Activated CD4-positive, alpha-beta T cell treated with anti-CD3 and anti-CD28 coated beads, Interleukin-10, Interleukin-2, amounts not matched to agents 100 ng/mL and 50 ng/mL, durations not matched to agents 16 hours and 8 hours (primary cell): ENCODE measurements around the gene HOXD11.
A peak's percentile ranks its signal among the peaks of the same experiment; 100 is the strongest.

Experiments used
- DNase-seq: peaks from one replicate; pipeline ENCODE4 v3.0.0-alpha.2; 2020

The HOXD11 gene

DNA sequence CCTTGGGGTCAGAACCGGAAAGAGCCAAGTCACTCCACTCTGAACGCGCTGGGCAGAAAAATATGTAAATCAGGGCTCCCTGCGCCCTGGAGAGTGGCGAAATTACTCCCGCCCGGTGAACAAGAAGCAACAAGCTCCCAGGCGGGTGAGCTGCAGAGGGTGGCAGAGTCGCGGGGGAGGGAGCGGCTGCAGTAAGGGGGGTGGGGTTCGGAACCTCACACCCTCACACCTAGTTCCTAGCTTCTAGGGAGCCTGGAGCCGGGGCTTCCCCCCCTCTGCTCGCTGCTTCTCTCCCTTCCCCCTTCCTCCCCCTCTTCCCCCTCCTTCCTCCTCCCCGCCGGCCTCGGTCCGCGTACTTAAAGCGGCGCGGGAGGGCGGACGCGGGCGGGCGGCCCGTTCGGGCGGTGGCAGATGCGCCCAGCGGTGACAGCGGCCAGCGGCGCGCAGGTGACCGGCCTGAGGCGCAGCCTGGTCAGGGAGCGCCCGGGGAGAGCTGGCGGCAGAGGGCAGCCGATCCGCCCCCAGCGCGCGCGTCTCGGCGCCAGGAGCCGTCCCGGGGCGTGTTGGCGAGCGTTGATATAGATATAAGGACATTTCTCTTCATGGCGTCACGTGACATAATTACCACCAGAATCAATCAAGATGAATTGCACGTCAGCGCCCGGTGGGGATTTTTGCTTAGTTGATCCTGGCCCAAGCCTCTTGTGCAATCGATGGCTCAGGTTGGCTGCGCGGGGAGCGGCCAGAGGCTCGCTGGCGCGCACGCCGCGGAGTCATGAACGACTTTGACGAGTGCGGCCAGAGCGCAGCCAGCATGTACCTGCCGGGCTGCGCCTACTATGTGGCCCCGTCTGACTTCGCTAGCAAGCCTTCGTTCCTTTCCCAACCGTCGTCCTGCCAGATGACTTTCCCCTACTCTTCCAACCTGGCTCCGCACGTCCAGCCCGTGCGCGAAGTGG is at the start of gene HOXD11:
HOXD11 (plus strand) TSS at position 700 of the 959 bp plus-strand sequence; CDS start at position 776, 76 bp downstream.
- no peak for DNase-seq

DNA sequence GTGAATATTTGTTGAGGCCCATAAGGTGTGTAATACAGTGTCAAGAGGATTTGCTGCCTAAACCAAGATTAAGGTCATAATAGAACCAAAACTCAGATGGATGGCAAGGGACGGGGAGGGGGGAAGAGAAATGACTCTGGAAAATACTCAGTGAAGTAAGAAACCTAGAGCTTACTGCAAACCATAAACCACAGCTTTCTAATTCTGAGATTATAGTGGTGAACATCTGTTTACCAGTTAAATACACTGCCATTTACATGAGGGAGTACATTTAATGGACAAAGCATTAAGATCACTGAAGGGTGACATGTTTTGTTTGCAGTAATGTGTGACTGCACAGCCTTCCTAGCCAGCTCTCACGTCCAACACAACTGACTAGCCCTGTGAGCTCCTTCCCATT is 43.1 kb upstream of the HOXD11 start:
- peak; percentile 72 for DNase-seq

DNA sequence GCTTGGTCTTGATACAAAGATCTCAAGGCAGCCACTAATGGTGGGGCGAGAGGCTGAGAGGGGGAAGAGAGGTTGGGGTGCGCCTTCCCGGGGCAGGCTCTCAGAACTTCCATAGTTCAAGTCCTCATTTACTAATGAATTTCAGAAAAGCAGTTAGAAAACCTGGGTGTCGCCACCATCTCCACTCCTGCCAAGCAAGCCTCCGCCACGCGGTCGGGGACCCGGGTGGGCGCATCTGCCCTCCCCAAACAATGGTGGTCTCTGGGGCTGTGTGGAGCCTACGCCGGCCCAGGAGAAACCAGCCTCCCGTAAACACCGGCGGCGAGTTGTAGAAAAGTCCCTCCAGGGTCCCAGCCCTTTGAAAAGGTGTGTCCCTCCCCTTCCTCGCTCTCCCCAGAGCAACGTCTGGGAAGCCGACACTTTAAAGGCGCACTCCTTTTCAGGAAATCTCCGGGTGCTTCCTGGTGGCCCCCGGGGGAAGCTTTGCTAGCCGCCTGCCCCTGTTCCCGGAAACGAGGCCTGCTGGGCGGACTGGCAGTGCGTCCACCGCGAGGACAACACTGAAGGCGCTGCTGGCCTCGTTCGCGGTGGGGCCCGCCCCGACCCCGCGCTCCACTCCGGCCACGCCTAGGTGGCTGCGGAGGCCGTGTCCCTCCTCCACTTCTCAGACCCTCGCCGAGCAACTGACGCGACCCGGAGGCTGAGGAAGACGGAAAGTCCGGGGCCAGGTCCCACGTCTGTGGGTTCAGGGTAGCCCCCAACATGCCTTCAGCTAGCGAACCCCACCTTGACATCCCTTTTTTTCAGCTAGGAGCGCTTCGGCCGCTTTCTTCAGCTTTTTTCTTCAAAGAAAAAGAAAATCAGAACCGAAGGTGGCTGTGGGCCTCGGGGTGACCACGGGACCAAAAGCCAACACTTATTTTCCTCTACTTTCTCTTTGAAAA is 40.2 kb upstream of the HOXD11 start:
- no peak for DNase-seq

DNA sequence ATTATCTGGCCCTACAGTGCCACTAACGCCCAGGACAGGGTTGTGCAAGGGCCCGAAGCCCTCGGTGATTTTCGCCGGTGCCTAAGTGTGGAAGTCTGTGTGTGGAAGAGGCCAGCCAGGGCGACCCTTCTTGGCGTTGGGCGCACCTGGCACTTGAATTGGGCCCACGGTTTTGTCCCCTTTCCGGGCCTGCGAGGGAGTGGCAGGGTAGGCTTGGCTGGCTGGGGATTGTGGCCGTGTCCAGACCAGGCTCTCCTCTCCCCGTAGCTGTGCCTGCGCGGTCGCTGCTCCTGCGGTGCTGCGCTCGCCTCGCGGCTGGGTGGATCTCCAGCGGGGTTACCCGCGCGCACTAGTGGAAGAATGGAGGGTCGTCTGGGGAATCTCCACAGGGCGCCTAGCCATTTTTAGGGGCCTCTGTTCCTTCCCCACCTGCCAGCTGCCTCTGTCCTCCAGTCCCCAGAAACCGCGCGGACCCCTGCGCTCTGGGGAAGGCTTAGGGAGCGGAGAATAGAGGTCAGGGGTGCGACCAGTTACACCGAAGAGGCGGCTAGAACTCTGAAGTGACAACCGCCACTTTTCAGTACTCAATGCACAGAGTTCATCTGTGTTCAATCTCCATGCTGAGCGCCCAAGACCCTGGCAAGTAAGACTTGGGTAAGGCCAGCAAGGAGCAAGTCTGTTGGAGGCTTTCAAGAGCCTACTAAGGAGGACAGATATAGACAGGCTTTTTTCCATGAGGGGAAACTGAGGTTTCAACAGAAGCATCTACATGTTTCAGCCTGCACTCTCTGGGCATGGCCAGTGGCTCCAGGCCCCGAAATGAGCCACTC is 39.3 kb upstream of the HOXD11 start:
- DNase-seq: no peak

DNA sequence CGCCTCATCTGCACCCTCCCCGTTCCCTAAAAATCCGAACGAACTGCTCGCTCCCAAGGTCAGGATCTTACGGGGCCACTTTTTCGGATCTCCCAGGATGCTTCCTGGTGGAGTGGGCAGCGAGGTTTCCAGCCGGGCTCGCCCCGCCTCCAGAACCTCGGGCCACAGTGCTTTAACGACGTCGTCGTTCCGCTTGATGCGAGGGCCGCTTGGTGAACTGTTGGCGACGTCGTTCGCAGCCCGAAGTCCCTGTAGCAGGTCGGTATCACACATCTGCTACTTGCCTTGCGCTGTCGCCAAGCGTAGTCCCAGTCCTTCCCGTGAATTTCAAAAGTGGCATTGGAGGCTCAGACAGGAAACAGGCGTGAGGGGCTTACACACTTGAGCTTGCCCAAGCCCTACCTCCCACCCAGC is 38.7 kb upstream of the HOXD11 start:
- no peak for DNase-seq

DNA sequence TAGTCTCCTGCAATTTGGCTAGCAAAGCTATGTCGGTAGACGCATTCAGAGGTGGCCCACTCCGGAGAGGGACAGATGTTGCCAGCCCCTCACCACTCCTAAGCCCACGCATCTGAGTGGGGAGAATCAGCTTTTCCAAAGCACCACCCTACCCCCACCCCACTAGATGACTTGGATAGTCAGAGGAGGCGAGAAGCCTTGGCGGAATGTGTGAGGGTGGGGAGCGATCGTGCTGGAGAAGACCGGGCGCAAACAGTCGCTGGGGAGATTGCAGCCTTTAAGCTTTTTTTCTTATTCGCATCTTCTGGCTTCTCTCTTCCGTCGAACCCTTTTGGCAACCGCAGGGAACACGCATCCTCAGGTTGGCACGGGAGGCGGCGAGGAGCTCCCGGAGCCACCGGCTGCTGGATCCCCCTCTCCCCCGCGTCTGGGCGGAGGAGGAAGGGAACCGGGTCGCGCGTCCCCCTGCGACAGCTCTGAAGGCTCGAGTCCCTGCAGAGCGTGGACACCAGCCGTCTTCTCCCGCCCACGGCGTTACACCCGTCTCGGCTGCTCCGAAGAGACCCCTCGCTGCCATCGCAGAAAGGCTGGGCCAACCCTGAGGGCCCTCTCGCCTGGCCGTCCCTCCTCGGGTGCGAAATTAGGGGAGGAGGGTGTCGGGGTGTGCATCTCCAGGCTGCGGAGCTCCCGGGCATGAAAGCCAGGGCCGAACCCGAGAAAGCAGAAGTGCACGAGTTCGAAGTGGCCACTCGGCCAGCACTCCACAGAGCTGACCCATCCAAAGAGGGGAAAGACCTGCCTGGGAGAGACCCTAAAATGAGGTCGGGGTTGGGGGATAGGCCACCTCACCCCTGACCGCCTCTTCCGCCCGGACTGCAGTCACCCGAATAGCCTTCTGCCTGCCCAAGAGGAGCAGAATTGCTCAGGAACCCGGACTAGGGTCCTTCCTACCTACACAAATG is 35.5 kb upstream of the HOXD11 start:
- DNase-seq: no peak

DNA sequence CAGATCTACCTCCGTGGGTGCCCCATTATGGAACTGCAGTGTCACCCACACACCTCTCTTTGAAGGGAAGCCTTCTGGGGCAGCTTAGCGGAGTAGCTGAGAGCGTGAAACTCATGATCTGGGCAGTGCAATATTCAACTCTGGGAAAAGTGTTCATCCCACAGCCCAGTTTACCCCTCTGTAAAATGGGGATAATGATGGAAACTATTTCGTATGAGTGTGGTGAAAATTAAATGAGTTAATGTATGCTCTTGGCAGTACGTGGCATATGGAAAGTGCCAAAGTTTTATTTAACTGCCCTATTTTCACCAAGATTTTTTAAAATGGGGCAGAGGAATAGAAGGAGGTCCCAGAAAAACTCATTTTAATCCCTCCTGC is 34.8 kb upstream of the HOXD11 start:
- DNase-seq: no peak

DNA sequence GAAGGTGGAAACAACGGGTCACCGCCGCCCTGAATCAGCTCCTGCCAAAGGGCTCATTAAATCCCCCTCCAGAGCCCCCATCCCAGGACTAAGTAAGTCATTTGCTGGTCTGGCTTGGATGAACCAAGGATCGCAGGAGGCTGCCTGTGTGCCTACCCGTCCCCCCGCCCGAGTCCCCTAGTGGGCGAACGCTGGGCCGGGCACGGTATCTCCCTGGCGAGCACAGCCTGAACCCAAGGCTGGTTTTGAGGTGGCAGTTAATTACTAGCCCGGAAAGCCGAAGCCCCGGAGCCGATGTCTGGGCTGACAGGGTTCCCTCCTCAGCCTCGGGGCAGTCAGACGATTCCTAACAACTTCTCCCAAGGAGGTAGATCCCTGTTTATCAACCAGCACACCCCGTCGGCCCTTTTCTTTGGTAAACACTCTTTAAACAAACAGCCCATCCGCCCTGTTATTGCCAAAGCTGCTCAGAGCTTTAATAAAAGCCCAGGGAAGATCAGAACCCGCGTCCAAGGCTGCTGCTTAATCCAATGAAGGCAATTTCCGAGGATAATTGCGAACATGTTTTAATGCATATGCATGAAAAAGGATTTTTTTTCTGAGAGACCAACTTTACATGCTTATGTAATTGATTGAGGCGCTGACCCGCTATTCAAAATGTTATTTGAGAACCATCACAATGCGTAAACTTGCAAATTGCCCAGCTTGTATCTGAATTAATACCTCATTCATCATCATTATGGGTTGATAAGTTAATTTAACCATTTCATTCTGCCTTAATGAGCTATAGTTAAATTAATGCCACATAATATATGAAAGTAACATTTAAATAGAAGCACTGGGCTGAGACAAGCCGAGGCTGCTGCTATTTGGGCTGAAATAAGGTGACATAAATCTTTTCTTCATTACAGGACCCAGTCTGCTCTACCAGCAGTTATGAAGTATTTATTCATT is 33.9 kb upstream of the HOXD11 start:
- DNase-seq: no peak

DNA sequence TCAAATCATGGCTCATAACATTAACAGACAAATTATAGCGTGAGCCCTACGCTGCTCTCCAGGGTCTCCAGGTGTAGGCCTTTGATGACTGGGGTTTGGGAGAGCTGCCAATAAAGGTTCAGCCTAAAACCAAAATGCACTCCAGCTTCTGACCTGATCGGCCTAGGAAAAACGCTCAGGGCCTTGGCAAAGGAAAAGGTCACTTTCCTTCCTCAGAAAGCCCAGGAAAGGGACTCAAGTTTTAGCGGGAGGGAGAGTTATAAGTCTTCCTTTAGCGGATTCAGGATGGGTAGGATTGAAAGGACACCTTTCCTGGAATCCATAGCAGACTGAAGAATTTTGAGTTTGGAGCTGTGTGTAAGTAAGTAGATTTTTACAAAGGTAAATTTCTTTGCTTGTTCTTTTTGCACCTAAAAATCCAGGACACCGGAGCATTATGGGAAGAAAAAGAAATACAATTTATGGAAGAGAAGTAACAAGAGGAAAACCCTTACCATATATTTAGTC is 32.1 kb upstream of the HOXD11 start:
- no peak for DNase-seq

DNA sequence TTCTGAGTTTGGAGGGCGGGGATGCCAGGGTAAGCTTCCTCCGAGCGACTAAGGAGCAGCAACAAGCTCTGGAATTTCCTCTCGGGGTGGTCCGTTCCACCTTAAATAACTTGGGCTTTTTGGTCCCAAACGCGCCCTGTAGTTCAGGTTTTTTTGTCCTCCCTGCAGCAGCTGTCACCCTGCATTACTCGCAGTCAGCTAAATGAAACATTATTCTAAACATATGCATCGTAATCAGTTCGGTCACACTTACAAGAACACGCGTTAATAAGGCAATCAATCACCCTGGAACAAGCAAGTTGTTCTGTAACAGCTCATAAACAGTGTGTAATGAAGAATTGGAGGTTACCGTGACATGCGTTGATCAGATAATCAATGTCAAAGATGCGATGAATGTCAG is 31.6 kb upstream of the HOXD11 start:
- DNase-seq: no peak

DNA sequence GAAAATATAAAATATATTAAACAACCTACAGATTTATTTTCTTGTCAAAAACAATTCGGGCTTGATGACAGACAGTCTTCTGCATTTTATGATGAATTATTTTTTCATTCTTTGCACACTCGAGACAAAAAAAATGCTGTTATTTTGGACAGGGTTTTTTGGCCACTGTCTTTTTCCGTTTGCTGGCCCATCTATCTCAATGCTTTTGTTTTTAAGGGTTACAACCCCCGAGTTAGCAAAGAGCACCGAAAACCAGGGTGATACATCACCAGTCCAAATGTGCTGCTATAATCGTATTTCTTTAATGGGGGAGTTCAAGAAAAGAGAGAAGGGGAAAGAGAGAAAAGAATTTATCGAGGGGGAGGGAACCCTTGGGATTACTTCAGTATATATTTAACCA is 31.0 kb upstream of the HOXD11 start:
- no peak for DNase-seq

DNA sequence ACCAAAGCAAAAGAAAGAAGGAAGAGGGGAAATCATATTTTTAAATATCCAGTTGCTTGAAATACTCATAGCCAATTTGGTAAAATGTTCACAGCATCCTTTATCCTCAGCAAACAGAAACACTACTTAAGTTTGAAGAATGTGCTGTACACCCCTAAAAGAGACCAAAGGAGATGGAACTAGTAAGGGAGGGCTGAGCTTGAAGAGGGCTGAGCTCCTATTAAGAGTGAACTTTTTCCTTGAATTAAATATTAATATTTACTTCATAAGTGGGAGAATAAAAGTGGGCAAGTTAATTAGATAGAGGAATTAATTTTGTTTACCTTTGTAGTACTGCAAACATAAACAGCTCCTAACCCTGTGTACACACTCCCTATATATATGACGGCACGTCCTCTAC is 30.3 kb upstream of the HOXD11 start:
- DNase-seq: no peak

DNA sequence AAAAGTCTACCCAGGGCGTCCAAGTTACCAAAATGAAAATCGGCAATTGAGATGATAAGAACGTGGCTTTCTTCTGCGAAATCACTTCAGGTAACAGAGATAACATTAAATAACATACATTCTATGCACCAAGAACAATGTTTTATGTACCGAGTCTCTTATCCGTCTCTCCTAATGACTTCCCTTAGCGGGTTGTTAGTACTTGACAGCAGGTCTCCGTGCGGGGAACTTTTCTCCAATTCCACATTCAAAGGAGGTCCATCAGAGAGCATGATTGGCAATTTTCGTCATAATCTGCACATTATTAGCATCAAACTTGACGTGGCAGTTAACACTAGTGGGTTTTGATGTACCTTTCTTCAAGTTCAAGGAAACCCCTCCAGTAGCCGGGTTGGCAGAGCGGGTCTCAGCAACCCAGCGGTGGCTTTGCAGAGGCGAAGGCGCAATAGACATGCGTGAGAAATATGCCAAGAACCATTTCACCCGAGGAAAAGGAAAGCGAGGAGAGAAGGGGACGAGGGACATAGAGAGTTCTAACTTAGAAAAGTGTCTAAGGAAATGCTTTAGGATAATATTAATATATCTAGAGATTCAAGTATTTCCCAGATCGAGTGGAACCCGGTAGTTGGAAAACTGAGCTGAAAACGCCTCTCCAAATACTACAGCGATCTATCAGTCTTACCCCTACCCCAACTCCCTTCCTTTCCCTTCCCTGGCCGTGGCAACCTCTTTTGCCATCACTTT is 28.4 kb upstream of the HOXD11 start:
- DNase-seq: no peak

DNA sequence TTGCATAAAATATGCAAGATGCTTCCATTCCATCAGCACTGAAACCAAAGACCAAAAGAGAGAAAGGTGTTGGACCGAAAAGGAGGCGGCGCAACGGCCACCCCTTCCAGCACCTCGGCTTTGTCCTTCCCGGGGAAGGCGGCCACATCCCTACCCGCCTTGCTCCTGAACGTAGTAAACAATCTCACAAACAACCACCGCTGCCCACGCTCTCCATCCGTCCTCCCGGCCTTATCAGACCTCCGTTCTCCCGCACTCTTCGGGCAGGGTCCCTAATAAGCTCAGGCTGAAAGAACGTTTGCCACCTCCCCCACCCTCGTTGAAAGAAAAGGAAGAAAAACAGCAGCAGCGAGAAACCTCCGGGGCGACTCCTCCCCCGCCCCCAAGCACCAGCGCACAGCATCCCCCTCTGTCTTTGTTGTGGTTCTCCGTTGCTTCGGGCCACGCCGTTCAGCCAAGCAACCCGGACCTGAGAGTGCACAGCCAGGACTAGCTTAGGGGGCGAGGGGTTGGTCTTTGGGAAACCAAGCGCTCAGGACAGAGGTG is 27.7 kb upstream of the HOXD11 start:
- no peak for DNase-seq

DNA sequence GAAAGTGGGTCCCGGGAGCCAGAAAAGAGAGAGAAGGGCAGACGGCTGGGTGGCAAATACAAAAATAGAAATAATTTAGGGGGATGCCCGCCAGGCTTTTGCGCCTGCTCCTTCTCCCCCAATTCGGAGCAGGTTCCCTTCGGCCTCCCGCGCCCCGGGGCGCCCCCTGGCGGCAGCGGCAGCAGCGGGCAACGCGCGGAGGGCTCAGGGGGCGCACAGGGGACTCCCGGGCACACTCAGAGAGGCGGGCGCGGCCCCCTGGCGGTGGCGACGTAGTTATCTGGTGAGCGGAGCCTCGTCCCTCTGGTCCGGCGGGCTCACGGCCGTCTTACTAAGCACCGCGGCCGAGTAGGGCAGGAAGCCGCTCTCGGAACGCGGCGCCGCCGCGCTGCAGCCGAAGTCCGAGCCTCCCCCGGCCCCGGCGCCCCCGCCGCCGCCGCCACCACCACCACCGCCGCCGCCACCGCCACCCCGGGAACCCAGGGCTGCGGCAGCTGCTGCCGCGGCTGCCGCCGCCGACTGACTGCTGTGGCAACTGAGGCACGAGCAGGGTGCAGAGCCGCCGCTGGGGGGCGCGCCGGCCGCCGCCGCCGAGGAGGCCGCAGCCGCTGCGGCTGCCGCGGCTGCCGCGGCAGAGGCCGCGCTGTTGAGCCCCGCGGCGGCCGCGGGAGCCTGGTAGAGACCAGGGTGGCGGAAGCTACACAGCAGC is 27.1 kb upstream of the HOXD11 start:
- DNase-seq: peak; percentile 44

DNA sequence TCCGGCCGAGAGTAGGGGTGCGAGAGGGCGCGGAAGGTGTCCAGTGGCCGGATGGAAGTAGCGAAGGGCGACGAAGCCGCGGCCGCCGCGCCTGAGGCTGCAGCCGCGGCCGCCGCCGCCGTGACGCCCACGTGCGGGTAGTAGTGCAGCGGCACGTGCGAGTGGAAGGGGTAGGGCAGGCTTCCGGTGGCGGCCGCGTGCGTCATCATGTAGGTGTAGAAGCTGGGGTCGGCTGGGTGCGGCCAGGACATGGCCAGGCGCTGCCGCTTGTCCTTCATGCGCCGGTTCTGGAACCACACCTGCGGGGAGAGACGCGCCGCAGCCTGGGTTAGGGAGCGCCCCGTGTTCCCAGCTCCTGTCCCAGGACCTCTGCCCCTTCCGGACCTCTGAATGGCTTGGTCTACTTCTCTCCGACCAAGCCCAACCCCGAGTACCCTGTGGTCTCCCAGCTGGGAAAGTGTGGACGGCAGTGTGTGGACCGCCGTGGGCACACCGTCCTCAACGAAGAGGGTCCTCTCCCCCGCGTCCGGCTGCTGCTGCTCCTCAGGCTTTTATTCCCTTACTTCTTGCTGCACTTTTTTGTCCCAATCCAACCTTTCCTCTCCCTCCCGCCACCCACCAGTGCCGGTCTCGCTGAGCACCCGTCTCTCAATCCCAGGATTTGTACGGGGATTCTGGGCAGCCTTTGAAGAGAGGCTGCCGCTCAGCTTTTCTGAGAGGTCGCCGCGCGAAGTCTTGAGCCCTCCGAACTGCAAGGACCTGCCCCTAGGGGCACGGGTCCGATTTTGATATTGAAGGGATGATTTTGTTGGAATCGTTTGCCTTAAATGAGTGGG is 26.3 kb upstream of the HOXD11 start:
- DNase-seq: no peak

DNA sequence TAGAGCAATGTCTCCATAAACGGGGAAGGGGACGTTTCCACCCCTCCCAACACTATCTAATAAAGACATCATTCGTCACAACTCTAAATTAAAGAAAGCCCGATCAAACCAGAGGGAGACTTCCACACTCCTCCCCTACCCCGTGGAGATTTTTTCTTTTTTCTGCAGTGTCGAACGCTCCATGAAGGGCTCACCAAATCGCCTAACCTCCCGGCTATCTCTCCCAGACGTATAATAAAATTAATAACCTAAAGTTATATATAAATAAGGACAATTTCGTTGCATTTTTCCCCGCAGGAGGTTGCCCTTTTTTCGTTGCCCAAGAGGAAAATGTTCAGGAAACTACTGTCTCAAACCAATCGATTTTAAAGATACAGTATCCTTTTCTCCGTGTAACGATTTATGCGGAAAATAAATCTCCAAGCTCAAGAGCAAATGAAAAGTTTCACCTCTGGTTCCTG is 25.7 kb upstream of the HOXD11 start:
- no peak for DNase-seq
